Ramos (cell line): ENCODE measurements around the gene MRPS5.

Experiments used
- in situ Hi-C: fragments of 300-500 bp; cut with MboI; formaldehyde crosslinking; loops from one replicate; pipeline ENCODE4 v1.14.3; 2022; ENCODE audit warnings: low sequenced_read_pairs; ENCODE audit not compliant: unreplicated experiment

MRPS5 gene

DNA sequence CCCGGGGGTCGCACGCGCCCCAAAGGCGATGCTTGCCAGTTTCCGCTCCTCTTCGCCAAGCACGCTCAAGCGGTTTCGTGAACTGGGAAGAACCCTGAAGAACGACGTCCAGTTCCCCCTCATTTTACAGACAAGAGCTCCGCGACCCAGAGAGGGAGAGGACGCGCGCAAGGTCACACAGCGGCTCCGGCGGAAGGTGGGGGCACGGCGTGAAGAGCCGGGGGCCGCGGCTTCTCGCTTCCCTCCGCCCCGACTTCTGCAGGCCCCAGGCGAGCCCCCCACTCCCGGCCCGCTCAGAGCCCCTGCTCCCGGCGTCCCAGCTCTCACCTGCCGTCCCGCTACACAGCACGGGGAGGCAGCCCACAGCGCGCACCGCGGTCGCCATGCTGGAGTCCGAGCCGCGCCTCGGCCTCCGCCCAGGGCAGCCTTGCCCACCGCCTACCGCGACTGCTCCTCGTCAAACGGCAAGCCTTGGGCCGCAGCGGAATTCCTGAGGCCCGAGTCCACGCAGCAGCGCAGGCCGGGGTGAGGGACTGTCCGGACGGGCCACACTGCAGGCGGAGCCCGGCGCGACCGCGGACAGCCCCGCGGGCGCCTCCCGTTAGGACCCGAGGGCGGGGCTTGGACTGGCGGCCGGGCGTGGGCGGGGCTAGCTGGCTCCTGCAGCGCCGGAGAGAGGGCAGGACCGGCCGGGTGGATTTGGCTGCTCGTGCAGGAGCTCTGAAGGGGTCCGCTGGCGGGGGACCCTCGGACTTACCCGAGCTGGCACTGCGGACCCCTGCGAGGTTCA, at the start of gene MRPS5:
MRPS5 (minus strand) TSS at position 402 of the 790 bp plus-strand sequence; CDS start at position 385, 17 bp downstream.
- in situ Hi-C loops: no loop called here

DNA sequence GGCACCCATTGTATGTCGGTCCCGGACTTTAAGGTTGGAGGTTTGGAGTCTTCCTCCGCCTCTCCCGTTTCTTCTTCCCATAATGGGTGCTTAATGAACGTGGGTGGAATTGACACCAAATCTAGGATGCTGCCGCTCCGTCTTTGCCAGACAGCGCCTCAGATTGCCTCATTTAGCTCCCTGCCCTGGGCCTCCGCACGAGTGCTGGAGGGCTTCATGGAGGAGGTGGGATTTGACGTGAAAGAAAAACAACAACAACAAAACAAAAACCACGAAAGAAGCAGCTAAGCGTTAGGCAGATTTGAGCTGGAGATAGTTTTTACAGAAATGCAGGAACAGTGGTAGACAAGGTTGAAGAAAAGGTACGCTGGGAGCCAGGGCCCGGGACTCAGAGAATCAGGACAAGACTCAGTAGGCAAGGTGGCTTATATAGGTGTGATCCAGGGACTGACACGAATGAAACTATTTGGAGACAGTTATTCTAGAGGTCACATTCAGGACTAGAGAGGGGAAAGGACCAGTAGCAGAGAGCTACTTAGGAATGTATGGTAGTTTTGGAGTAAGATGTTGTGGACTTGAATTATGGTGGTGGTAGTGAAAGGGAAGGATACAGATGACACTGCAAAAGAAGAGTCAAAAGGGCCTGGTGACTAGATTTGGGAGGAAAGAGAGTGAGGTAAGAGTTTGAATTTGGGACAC, 44.6 kb upstream of the MRPS5 start:
- in situ Hi-C loops: no loop called here

GRCh38 chr2:95165371-95166064, 43.9 kb upstream of the MRPS5 start, which contains the start of gene ZNF2:
Gene ZNF2 (plus strand): TSS chr2:95165809. CDS start chr2:95176227, 10,418 bp downstream.
- in situ Hi-C loops: no loop called here

DNA sequence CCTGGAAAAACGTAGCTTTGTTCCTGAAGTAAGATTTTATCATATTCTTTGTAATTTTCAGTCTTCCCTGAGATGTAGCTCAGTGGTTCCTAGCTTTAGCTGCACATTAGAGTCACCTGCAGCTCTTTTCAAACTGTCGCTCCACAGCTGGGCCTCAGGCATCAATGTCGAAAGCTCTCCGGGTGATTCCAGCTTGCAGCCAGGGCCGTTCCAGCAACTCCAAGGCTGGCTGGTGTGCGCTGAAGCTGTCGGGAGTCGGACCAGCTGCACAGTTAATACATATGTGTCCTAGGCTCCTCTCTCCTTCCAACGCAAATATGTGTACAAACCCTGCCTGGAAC, 43.4 kb upstream of the MRPS5 start:
- in situ Hi-C loops: no loop called here

- in situ Hi-C loops: no loop called here
Measured at GRCh38 chr2:95159690-95160449, 38.3 kb upstream of the MRPS5 start, which contains the start of gene ZNF514. Gene ZNF514 (minus strand): TSS chr2:95159848. CDS start chr2:95153253, 6,595 bp downstream.

DNA sequence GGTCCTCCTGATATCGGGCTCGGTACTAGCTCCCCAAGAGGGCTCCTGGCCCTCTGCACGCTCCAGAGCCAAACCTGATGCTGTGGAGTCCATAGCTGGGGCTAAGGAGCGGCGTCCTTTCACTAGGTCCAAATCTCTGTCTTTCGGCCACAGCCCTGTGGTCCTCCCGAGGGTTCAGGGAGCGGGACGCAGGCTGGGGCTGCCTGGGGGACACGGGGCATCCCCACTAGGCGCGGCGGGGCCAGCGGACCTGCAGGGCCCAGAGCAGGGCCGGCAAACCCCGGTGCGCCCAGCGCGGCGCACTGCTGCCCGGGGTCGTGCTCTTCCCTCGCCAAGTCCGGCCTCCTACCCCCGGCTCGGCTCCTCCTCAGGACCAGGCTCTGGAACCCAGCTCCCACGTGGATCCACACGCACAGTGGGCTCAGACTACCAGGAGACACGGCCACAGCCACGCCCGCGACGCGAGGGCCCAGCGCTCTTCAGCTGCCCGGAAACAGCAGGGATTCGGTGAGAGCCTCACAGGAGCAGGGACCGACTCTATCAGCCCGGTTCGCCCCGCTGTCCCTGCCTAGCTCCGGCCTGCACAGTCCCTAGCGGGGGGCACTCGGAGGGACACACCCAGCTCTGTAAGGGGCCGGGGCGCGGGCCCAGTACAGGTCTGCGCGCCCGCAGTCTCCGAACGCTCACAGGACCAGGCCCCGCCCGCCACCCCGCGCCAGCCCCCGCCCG, 37.4 kb upstream of the MRPS5 start:
- in situ Hi-C loops: no loop called here

- in situ Hi-C loops: no loop called here
Measured at GRCh38 chr2:95158441-95158840, 36.8 kb upstream of the MRPS5 start.

- in situ Hi-C loops: no loop called here
Measured at GRCh38 chr2:95149397-95149984, 27.9 kb upstream of the MRPS5 start.

- in situ Hi-C loops: no loop called here
Measured at GRCh38 chr2:95143838-95144237, 22.2 kb upstream of the MRPS5 start.

DNA sequence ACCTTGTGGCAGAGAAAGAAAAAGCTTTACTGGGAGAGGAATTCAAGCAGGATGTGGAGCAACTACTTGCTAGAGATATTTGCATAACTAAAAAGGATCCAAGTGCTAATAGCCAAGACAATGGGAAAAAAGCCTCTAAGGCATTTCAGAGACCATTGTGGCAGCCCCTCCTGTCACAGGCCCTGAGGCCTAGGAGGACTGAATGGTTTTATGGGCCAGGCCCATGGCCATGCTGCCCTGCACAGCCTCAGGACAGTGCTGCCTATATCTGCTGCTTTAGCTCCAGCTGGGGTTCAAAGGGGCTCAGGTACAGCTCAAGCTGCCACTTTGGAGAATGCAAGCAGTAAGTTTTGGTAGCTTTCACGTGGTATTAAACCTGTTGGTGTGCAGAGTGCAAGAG, 17.1 kb upstream of the MRPS5 start:
- in situ Hi-C loops: loop anchor here (10.0 kb wide), 1 partner anchor 64 kb away; no protein-coding TSS in a partner anchor

DNA sequence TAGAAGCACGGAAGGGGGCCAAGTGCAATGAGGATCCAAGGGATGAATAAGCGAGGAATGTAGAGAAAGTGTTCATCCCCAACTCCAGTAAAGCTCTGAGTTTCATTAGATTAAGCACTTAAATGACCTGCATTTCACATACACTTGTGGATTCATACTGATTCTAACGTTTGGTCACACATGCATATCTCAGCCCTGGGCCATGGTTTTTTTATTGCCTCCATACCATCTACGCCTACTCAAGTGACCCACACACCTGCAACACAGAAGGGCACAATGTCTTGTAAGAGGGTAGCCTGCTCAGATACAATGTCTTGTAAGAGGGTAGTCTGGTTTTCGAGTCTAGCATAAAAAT, 566 bp upstream of the MRPS5 start:
- in situ Hi-C loops: no loop called here

- in situ Hi-C loops: no loop called here
Measured at GRCh38 chr2:95121093-95121406, 558 bp downstream of the MRPS5 start.

GRCh38 chr2:95115418-95115817, 6.2 kb downstream of the MRPS5 start:
- in situ Hi-C loops: no loop called here

- in situ Hi-C loops: no loop called here
Measured at GRCh38 chr2:95113464-95113863, 8.1 kb downstream of the MRPS5 start.

DNA sequence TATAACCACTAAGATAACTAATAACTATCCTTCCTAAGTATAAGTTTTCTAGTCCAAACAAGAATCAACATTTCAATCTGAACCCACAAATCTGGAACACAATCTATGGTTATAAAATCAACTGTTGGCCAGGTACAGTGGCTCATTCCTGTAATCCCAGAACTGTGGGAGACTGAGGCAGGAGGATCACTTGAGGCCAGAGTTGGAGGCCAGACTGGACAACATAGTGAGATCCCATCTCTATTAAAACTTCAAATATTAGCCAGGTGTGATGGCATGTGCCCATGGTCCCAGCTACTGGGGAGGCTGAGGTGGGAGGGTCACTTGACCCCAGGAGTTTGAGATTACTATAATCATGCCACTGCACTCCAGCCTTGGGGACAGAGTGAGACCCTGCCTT, 11.2 kb downstream of the MRPS5 start:
- in situ Hi-C loops: no loop called here

DNA sequence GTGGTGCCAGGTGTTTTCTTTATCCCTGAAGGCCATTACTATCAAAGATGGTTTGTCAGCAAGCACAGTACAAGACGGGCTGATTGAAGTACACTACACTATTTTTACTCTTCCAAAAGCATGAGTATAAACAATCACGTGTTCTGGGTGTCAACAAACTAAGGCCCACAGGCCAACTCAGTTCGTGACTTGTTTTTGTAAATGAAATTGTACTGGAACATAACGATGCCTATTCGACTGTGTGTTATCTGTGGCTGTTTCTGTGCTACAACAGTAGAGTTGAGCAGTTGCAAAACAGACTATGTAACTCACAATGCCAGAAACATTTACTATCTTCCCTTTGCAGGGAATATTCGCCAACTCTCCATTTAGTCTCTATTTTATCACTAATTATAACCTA, 12.3 kb downstream of the MRPS5 start:
- in situ Hi-C loops: no loop called here

DNA sequence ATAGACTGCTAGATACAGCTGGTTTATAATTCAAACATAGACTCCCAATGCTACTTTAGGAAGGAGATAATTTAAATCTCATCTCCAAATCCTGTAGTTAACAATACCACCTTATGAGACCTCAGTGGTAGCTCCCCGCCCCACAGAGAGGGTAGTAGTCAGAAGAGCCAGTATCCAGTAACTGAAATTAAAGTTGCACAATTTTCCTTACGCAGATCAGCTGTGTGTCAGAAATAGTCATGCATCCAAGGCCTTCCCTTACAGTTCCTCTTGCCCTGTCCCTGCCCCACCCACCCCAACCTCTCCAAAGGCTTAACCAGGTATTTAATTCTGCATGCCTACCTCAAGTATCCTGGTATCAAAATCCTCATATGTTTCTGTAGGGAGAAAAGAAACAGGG, 15.5 kb downstream of the MRPS5 start:
- in situ Hi-C loops: no loop called here

- in situ Hi-C loops: no loop called here
Measured at GRCh38 chr2:95104606-95105005, 17.0 kb downstream of the MRPS5 start.

DNA sequence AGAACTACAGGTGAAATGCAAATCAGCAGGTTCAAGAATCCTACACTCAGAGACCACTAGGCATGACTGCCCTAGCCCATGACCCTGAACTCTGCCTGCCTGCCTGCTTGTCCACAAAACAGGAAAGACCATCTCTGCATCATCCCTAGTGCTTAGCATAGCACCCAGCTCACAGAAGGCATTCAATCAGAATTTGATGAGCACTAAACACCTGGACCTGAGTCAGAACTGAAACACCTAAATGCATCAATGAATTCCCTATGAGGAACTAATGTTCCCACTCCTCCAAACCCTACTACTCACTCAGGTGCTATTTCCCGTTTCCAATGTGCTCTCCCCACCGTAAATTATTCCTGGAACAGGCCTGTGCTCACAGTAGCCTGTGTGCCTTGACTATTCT, 21.7 kb downstream of the MRPS5 start:
- in situ Hi-C loops: no loop called here
